ENCODE measurements around the gene MYH13.

GRCh38 chr17:10261098-10261497, 111.7 kb downstream of the MYH13 start:
- no peak for TF ChIP-seq CTCF (conservative IDR thresholded peaks at IDR 0.05)
- TF ChIP-seq EZH2 (IDR thresholded peaks at IDR 0.05; ENCODE audit: low read depth) = no peak
